ENCODE results near the gene SARNP.

The SARNP gene

GRCh38 chr12:55723516-55724225 is 93.9 kb downstream of the SARNP start:
- DNase-seq = no peak

- DNase-seq = no peak
These were observed 94.6 kb downstream of the SARNP start for GRCh38 chr12:55722948-55723347.

GRCh38 chr12:55721601-55722213 is 95.8 kb downstream of the SARNP start:
- DNase-seq = no peak

GRCh38 chr12:55720894-55721444 is 96.6 kb downstream of the SARNP start:
- peak; percentile 86 for DNase-seq

GRCh38 chr12:55720071-55720564 is 97.4 kb downstream of the SARNP start, which contains the start of gene RDH5:
TSS of gene RDH5 (plus strand) at chr12:55720393. CDS start at chr12:55721185, 792 bp downstream.
- peak; percentile 47 for DNase-seq

- no peak for DNase-seq
These were observed 98.2 kb downstream of the SARNP start for GRCh38 chr12:55719371-55719770.

GRCh38 chr12:55718624-55719275 is 98.8 kb downstream of the SARNP start:
- peak; percentile 29 for DNase-seq

GRCh38 chr12:55718015-55718414 is 99.5 kb downstream of the SARNP start:
- no peak for DNase-seq

- DNase-seq = peak; percentile 52
These were observed 100.2 kb downstream of the SARNP start for GRCh38 chr12:55717011-55718007.

- no peak for DNase-seq
These were observed 101.0 kb downstream of the SARNP start for GRCh38 chr12:55716582-55716957.

- peak; percentile 96 for DNase-seq
These were observed 101.5 kb downstream of the SARNP start, which contains the start of gene BLOC1S1 for GRCh38 chr12:55715833-55716581. TSS of gene BLOC1S1 (plus strand) at chr12:55716046. CDS start at chr12:55716052, 6 bp downstream.

GRCh38 chr12:55715169-55715764 is 102.3 kb downstream of the SARNP start:
- no peak for DNase-seq

GRCh38 chr12:55713721-55714120 is 103.8 kb downstream of the SARNP start:
- DNase-seq = peak; percentile 84

GRCh38 chr12:55712700-55713415 is 104.7 kb downstream of the SARNP start:
- DNase-seq = no peak

GRCh38 chr12:55711786-55712553 is 105.6 kb downstream of the SARNP start:
- no peak for DNase-seq

- DNase-seq = no peak
These were observed 108.8 kb downstream of the SARNP start for GRCh38 chr12:55708695-55709233.

- DNase-seq = no peak
These were observed 109.5 kb downstream of the SARNP start, which contains the start of gene ITGA7 for GRCh38 chr12:55707841-55708694. TSS of gene ITGA7 (minus strand) at chr12:55707904. CDS start at chr12:55707682, 222 bp downstream.

All from fibroblast of skin of abdomen (primary cell).